Fibroblast of the aortic adventitia (primary cell): ENCODE data around the gene SEMA4C. TPM values are rescaled to one million over a fixed set of nuclear protein-coding genes. Genes with fewer than 3 reads are reported as not detected.
"Not testable (repeated sequence)": the region's sequence is repeated elsewhere in the genome, so short reads cannot be mapped to it uniquely, and the experiment has no call there.

ENCODE experiments used
- DNase-seq: peaks from one replicate; pipeline ENCODE4 v3.0.0-alpha.2; 2010; ENCODE audit warnings: low read depth
- H3K4me3 ChIP-seq: 2 replicates; pipeline ENCODE4 v1.5.1; 2011; ENCODE audit warnings: low read depth, mild to moderate bottlenecking, control low read depth, low read length, moderate library complexity
- total RNA-seq: library from RNA; depleted of rRNA; stranded (reverse); fragments of >200 nt; gene quantifications from 2 replicates; pipeline ENCODE4 v1.2.3, GENCODE V29; 2012; ENCODE audit warnings: low replicate concordance
- TF ChIP-seq, protein P1 (sequence below): IDR thresholded peaks from 2 replicates; pipeline ENCODE4 v1.5.1; 2011; ENCODE audit warnings: mild to moderate bottlenecking, low read length, control low read depth, inconsistent platforms; ENCODE audit not compliant: insufficient read depth

SEMA4C gene
- total RNA-seq, 1 donor: 15.4 TPM

DNA sequence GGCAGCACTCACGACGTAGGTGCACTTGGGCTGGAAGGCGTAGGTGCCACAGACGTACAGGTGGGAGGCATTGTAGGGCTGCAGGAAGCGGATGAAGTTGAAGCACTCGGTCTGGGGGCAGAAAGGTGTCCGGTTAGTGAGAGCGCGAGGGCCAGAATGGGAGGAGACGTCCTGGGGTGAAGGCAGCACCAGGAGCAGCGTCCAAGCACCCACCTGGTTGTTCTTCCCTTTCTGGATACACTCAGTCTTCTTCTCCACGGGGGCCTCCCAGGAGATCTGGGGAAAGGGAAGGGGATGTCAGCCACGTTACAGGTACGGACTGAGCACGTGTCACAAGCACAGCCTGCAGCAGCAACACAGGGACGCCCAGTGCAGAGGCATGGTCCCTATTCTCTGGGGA is 4.2 kb downstream of the SEMA4C start:
- no peak overlapping the region for H3K4me3 ChIP-seq
- TF ChIP-seq, protein P1, sequence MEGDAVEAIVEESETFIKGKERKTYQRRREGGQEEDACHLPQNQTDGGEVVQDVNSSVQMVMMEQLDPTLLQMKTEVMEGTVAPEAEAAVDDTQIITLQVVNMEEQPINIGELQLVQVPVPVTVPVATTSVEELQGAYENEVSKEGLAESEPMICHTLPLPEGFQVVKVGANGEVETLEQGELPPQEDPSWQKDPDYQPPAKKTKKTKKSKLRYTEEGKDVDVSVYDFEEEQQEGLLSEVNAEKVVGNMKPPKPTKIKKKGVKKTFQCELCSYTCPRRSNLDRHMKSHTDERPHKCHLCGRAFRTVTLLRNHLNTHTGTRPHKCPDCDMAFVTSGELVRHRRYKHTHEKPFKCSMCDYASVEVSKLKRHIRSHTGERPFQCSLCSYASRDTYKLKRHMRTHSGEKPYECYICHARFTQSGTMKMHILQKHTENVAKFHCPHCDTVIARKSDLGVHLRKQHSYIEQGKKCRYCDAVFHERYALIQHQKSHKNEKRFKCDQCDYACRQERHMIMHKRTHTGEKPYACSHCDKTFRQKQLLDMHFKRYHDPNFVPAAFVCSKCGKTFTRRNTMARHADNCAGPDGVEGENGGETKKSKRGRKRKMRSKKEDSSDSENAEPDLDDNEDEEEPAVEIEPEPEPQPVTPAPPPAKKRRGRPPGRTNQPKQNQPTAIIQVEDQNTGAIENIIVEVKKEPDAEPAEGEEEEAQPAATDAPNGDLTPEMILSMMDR: no peak
- DNase-seq: no peak

DNA sequence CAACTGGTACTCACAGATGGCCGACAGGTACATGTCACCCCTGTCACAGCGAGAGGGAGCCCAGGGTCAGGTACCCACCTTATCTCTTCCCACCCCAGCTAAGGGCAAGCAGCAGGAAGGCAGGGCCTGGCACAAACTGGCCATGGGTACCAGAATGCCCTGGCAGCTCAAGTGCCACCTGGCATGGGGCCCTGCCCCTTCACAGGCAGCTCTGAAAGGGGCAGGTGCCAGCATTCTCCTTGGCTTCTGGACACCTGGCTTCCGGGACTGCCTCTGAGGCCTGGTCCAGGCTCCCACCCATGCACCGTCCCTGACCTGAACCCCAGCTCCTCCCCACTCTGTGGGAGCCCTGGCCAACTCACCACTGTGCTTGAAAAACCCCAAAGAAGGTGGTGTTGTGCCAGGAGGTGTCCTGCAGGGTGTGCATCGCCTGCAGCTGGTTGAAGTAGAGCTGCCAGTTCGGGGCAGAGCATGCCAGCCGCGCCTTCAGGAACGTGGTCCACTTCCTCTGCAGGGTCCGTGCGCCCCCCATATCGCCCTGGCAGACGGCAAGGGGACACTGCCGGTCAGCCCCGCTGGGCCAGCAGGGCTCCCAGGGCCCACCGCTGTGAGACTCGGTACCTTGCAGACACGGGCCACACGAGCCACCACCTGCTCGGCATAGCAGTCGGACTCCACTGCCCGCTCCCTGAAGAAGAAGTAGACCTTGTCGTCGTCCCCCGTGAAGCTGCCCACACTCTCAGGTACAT is 5.4 kb downstream of the SEMA4C start:
- no peak overlapping the region for H3K4me3 ChIP-seq
- no peak for DNase-seq
- TF ChIP-seq, protein P1: no peak

DNA sequence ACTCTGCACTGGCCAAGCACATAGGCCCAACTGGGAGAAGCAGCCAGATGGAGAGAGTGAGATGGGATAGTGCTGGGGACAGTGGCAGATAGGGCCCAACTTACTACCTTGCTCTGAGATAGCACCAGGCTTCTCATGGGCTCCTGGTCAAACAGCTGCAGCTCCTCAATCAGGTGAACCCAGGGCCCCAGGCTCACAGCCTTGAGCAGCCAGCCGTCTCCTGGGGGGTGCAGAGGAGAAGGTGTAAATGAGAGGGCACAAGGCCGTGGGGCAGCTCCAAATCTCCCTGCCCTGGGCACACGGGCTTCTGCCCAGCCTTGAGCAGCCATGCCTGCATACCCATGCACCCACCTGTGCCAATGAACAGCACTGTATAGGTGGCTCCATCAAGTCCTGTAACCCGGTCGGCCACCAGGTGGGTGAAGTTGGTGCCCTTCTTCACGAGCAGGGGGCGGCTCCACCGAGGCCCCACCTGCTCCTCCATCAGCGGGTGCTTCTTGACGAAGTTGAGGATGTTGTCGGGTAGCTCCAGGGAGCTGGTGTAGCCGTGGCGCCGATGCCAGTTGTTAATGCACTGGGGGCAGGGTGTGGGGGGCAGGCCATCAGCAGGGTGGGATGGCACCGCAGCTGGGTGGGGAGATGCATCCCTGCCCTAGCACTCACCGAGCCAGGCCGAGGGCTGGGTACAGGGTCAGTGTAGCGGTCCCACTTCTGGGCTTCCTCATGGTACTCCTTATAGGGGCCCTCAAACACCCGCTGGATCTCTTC is 6.1 kb downstream of the SEMA4C start:
- TF ChIP-seq, protein P1: no peak
- no peak overlapping the region for H3K4me3 ChIP-seq
- DNase-seq: no peak

DNA sequence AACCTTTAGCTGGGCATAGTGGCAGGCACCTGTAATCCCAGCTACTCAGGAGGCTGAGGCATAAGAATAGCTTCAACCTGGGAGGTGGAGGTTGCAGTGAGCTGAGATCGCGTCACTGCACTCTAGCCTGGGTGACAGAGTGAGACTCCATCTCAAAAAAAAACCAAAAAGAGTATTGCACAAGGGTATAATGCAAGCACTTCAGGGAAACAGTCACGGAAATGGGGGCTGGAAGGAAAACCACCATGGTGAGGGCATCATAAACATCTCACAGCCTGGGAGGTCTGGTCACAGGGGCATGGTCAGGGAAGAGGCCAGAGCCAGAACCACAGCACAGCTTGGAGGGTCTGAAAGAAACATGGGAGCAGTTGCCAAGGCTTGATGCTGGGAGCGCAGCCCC is 6.8 kb downstream of the SEMA4C start:
- not testable (repeated sequence) for H3K4me3 ChIP-seq, DNase-seq

DNA sequence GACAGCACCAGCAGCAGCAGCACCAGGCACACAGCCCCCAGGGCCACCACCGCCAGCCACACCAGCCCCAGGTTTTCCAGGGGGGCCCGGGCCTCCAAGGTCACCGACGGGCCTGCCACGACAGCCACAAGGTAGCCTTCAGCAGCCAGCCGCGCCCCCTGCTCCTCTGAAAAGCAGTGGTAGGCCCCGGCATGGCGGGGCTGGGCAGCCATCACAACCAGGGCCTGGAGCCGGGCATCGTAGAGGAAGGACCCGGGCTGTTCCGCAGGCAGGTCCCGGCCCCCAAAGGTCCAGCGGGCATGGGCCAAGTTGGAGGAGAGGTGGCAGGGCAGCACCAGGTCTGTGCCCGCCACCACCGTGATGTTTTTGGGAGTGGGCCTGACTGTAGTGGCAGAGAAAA is 8.8 kb downstream of the SEMA4C start:
- TF ChIP-seq, protein P1: no peak
- DNase-seq: no peak
- H3K4me3 ChIP-seq: no peak overlapping the region

DNA sequence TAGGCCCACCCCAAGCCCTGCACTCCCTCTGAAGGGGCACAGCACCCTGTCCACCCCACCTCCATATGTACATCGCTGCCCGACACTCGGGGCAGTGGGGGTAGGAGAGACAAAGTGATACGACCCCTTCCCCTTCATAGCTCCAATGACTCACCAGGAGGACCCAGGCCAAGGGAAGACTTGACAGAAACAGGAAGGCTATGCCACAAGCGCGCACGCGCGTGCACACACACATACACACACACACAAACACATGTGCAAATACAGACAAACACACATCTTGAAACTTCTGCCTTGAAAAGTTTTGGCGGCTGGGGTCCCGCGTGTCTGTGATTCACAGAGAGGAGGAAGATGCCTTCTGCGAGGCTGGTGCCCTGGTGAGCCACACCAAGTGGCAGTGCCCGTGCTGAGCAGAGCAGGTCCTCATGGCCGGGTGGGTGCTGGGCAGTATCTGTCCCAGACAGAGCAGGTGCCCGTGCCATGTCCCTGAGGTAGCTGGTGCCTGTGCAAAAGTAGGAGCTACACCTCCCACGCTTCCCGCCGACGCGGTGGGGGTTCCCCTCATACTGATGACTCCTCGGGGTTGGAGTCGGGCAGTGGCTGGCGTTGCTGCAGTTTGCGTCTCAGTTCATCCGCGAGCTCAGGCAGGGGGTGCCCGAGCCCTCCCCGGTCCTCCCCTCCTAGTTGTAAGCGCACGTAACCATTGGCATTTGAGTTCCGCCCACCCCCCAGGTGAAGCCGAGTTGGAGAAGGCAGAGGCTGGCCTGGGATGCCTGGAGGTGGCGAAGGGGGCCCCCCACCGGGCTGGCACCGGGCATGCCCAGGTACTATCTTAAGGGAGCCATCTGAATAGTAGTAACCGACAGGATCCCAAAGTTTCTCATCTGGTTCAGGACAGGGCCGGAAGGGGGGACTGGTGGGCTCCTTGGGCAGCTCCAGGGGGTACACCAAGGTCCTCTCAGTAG is 9.5 kb downstream of the SEMA4C start:
- no peak for DNase-seq
- TF ChIP-seq, protein P1: no peak
- H3K4me3 ChIP-seq: no peak overlapping the region
